HL-60 (cell line): Measurements from ENCODE around the gene CHMP6.

Experiments used
- DNase-seq, 2 experiments: peaks; one replicate each; pipeline ENCODE4 v3.0.0-alpha.2; 2010 to 2020; ENCODE audit warnings: low read depth in 1 of 2, low spot score in 1 of 2
- H3K27ac ChIP-seq: fragments of 250-450 bp; sonication (Bioruptor Pico); replicated peaks from 2 replicates; pipeline ENCODE4 v1.5.1; 2020; ENCODE audit warnings: mild to moderate bottlenecking, moderate library complexity
- H3K27me3 ChIP-seq: fragments of 250-450 bp; sonication (Bioruptor Pico); 2 replicates; pipeline ENCODE4 v1.5.1; 2021; ENCODE audit warnings: mild to moderate bottlenecking, moderate library complexity; ENCODE audit not compliant: insufficient read depth, poor library complexity, severe bottlenecking
- H3K4me3 ChIP-seq: replicated peaks from 2 replicates; pipeline ENCODE4 v1.5.1; 2011; ENCODE audit warnings: mild to moderate bottlenecking, control low read depth, low read length; ENCODE audit not compliant: insufficient read depth
- GABPA ChIP-seq: IDR thresholded peaks from 2 replicates; pipeline ENCODE4 v1.6.1; 2012; ENCODE audit warnings: low read depth
- POLR2AphosphoS5 ChIP-seq: IDR thresholded peaks from 2 replicates; pipeline ENCODE4 v1.6.1; 2012; ENCODE audit warnings: low read depth
- SPI1 ChIP-seq: IDR thresholded peaks from 2 replicates; pipeline ENCODE4 v1.6.1; 2012; ENCODE audit warnings: low read depth, mild to moderate bottlenecking, borderline replicate concordance
- TF ChIP-seq, protein P1 (sequence below): IDR thresholded peaks from one replicate; pipeline ENCODE4 v1.5.1; 2011; ENCODE audit warnings: low read length, control low read depth, inconsistent platforms; ENCODE audit not compliant: insufficient read depth
- TF ChIP-seq, protein P2 (sequence below): IDR thresholded peaks from 2 replicates; pipeline ENCODE4 v1.6.1; 2012; ENCODE audit warnings: low read depth; ENCODE audit not compliant: insufficient replicate concordance

CHMP6 gene

DNA sequence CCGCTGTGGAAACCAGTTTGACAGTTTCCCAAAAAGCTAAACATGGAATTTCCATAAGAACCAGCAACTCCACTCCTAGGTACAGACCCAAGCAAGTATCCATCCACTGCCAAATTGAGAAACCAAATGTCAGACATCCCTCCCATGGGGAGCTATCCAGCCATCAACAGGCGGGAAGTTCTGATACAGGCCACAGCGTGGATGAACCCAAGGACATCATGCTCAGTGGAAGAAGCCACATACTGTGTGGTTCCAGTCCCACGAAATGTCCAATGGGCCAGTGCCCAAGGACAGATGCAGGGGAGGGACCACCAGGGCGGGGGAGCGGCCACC is 30.7 kb downstream of the CHMP6 start:
- Histone ChIP-seq H3K4me3 (no peak overlapping the region), H3K27me3 (peaks cover 11% of the 10 kb centered on the region), H3K27ac (no peak overlapping the region)
- TF ChIP-seq, protein P1, sequence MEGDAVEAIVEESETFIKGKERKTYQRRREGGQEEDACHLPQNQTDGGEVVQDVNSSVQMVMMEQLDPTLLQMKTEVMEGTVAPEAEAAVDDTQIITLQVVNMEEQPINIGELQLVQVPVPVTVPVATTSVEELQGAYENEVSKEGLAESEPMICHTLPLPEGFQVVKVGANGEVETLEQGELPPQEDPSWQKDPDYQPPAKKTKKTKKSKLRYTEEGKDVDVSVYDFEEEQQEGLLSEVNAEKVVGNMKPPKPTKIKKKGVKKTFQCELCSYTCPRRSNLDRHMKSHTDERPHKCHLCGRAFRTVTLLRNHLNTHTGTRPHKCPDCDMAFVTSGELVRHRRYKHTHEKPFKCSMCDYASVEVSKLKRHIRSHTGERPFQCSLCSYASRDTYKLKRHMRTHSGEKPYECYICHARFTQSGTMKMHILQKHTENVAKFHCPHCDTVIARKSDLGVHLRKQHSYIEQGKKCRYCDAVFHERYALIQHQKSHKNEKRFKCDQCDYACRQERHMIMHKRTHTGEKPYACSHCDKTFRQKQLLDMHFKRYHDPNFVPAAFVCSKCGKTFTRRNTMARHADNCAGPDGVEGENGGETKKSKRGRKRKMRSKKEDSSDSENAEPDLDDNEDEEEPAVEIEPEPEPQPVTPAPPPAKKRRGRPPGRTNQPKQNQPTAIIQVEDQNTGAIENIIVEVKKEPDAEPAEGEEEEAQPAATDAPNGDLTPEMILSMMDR, result no peak
- TF ChIP-seq, protein P2, sequence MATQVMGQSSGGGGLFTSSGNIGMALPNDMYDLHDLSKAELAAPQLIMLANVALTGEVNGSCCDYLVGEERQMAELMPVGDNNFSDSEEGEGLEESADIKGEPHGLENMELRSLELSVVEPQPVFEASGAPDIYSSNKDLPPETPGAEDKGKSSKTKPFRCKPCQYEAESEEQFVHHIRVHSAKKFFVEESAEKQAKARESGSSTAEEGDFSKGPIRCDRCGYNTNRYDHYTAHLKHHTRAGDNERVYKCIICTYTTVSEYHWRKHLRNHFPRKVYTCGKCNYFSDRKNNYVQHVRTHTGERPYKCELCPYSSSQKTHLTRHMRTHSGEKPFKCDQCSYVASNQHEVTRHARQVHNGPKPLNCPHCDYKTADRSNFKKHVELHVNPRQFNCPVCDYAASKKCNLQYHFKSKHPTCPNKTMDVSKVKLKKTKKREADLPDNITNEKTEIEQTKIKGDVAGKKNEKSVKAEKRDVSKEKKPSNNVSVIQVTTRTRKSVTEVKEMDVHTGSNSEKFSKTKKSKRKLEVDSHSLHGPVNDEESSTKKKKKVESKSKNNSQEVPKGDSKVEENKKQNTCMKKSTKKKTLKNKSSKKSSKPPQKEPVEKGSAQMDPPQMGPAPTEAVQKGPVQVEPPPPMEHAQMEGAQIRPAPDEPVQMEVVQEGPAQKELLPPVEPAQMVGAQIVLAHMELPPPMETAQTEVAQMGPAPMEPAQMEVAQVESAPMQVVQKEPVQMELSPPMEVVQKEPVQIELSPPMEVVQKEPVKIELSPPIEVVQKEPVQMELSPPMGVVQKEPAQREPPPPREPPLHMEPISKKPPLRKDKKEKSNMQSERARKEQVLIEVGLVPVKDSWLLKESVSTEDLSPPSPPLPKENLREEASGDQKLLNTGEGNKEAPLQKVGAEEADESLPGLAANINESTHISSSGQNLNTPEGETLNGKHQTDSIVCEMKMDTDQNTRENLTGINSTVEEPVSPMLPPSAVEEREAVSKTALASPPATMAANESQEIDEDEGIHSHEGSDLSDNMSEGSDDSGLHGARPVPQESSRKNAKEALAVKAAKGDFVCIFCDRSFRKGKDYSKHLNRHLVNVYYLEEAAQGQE, result no peak
- TF ChIP-seq POLR2AphosphoS5, result no peak
- no peak for TF ChIP-seq GABPA
- no peak for TF ChIP-seq SPI1
- DNase-seq, result no peak

DNA sequence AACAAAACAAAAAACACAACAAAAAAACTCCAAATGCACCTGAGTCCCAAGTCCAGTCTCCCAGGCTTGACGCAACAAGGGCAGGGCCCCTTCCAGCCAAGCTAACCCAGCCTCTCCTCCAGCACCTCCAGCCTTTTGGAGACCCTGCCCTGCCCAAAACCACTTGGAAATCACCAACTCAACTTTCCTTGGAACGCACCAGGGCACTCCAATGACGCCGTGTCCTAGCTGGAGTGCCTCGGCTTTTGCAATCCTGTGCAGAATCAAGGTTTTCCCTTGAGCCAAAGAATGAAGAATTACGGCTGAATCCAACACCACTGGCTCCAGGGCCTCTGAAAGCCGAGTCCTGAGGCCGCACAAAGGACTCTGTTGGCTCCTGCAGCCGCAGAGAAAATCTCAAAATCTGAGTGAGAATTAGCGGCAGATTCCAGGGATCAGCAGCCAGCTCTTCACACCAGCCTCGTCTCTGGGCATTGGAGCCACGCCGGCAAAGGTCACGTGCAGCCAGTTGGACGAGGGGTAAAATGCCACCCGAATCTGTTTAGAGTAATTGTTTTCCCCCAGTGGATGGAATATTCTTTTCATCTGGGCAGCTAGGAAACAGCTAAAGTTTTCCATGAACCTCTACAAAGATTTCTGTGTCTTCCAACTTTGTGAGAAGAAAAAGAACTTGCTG is 33.6 kb downstream of the CHMP6 start:
- no peak overlapping the region for H3K27ac ChIP-seq
- peaks cover 13% of the 10 kb centered on the region for H3K27me3 ChIP-seq
- TF ChIP-seq POLR2AphosphoS5 (no peak), GABPA (no peak), SPI1 (no peak)
- TF ChIP-seq, protein P1, result no peak
- TF ChIP-seq, protein P2, result no peak
- DNase-seq, result no peak
- no peak overlapping the region for H3K4me3 ChIP-seq

DNA sequence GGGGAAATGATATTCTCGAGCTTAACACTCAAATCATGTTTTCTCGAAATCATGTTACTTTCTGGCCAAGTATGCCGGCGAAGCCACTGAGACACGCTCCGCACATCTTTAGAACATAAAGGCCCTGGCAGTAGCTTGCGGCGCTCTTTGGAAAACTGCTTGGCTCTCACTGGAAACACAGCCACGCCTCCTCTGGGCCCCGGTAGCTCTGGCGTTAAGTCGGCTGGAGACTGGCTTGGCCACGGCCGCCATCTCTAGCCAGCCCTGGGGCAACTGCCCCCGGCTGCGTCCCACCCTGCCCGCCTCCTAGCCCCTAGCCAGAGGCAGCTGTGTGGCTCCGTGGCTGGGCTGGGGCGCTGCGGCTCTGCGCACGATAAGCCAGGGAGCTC is 34.1 kb downstream of the CHMP6 start:
- TF ChIP-seq, protein P1, result no peak
- TF ChIP-seq POLR2AphosphoS5, result no peak
- TF ChIP-seq, protein P2, result no peak
- no peak for TF ChIP-seq SPI1
- no peak for TF ChIP-seq GABPA
- H3K27me3 ChIP-seq, result peaks cover 13% of the 10 kb centered on the region

More for the DNA sequence above, 34.1 kb downstream of the CHMP6 start:
- DNase-seq, result no peak
- Histone ChIP-seq H3K4me3 (no peak overlapping the region), H3K27ac (no peak overlapping the region)
